ENCODE measurements around the gene TRIM46. TPM values are rescaled to one million over a fixed set of nuclear protein-coding genes. Genes with fewer than 3 reads are reported as not detected.
"Not testable (repeated sequence)": the region's sequence is repeated elsewhere in the genome, so short reads cannot be mapped to it uniquely, and the experiment has no call there.

The TRIM46 gene
- total RNA-seq, 1 donor from 2014 or later: 4.8 TPM

GRCh38 chr1:155134880-155135414 lies 38.7 kb upstream of the TRIM46 start:
- intact Hi-C loops (cut with DNase I): no loop called here

GRCh38 chr1:155135415-155136028 lies 38.1 kb upstream of the TRIM46 start, which contains the start of gene SLC50A1:
Gene SLC50A1, plus strand, starts transcription at chr1:155135852. Its CDS starts 60 bp downstream, at chr1:155135912.
- ATAC-seq: peak; percentile 95
- intact Hi-C loops (cut with DNase I): no loop called here
- peak; percentile 97 for DNase-seq (ENCODE audit: low spot score)

More at GRCh38 chr1:155134880-155135414, 38.7 kb upstream of the TRIM46 start:
- peak; percentile 83 for ATAC-seq
- peak; percentile 91 for DNase-seq (ENCODE audit: low spot score)

- intact Hi-C loops (cut with DNase I): no loop called here
- DNase-seq (ENCODE audit: low spot score) (no peak), ATAC-seq (no peak)
These were observed 36.9 kb upstream of the TRIM46 start for GRCh38 chr1:155136748-155137147.

- DNase-seq (ENCODE audit: low spot score): no peak
- intact Hi-C loops (cut with DNase I): no loop called here
- no peak for ATAC-seq
These were observed 36.3 kb upstream of the TRIM46 start for GRCh38 chr1:155137154-155137949.

- ATAC-seq (peak; percentile 89), DNase-seq (ENCODE audit: low spot score) (peak; percentile 94)
- intact Hi-C loops (cut with DNase I): no loop called here
These were observed 33.6 kb upstream of the TRIM46 start, which contains the start of gene DPM3 for GRCh38 chr1:155139895-155140629. Gene DPM3, minus strand, starts transcription at chr1:155140531. Its CDS starts 291 bp downstream, at chr1:155140240.

GRCh38 chr1:155140630-155140953 lies 33.1 kb upstream of the TRIM46 start:
- ATAC-seq (no peak), DNase-seq (ENCODE audit: low spot score) (no peak)
- intact Hi-C loops (cut with DNase I): no loop called here

GRCh38 chr1:155141749-155142148 lies 31.9 kb upstream of the TRIM46 start:
- ATAC-seq (no peak), DNase-seq (ENCODE audit: low spot score) (no peak)
- intact Hi-C loops (cut with DNase I): no loop called here

- intact Hi-C loops (cut with DNase I): no loop called here
- DNase-seq (ENCODE audit: low spot score): no peak
- ATAC-seq: no peak
These were observed 28.2 kb upstream of the TRIM46 start for GRCh38 chr1:155145491-155145890.

- intact Hi-C loops (cut with DNase I); ATAC-seq; DNase-seq (ENCODE audit: low spot score): not testable (repeated sequence)
These were observed 17.5 kb upstream of the TRIM46 start for GRCh38 chr1:155155996-155156643.

- DNase-seq (ENCODE audit: low spot score) (no peak), ATAC-seq (no peak)
- intact Hi-C loops (cut with DNase I): no loop called here
These were observed 14.7 kb upstream of the TRIM46 start for GRCh38 chr1:155158991-155159390.

- ATAC-seq (no peak), DNase-seq (ENCODE audit: low spot score) (no peak)
- intact Hi-C loops (cut with DNase I): no loop called here
These were observed 13.5 kb upstream of the TRIM46 start for GRCh38 chr1:155160128-155160527.

- ATAC-seq; intact Hi-C loops (cut with DNase I); DNase-seq (ENCODE audit: low spot score): not testable (repeated sequence)
These were observed 11.0 kb upstream of the TRIM46 start for GRCh38 chr1:155162631-155163030.

GRCh38 chr1:155163785-155164184 lies 9.9 kb upstream of the TRIM46 start:
- DNase-seq (ENCODE audit: low spot score); intact Hi-C loops (cut with DNase I); ATAC-seq: not testable (repeated sequence)

- not testable (repeated sequence) for DNase-seq (ENCODE audit: low spot score); ATAC-seq
- intact Hi-C loops (cut with DNase I): loop anchor here (5.0 kb wide), 1 partner anchor 72 kb away; no protein-coding TSS in a partner anchor
These were observed 9.0 kb upstream of the TRIM46 start for GRCh38 chr1:155164625-155165024.

GRCh38 chr1:155166051-155166470 lies 7.6 kb upstream of the TRIM46 start:
- intact Hi-C loops (cut with DNase I): loop anchor here (5.0 kb wide), 1 partner anchor 74 kb away; no protein-coding TSS in a partner anchor
- DNase-seq (ENCODE audit: low spot score) (no peak), ATAC-seq (no peak)

GRCh38 chr1:155166471-155167165 lies 7.0 kb upstream of the TRIM46 start:
- peak; percentile 79 for ATAC-seq
- intact Hi-C loops (cut with DNase I): loop anchor here (5.0 kb wide), 1 partner anchor 74 kb away; no protein-coding TSS in a partner anchor
- peak; percentile 74 for DNase-seq (ENCODE audit: low spot score)

- DNase-seq (ENCODE audit: low spot score): peak; percentile 95
- intact Hi-C loops (cut with DNase I): loop anchor here (5.0 kb wide), 1 partner anchor 75 kb away; no protein-coding TSS in a partner anchor
- ATAC-seq: peak; percentile 85
These were observed 6.2 kb upstream of the TRIM46 start for GRCh38 chr1:155167166-155168104.
